Umbilical cord (tissue), 2 donors: Measurements from ENCODE around the gene PFKP. TPM values are rescaled to one million over a fixed set of nuclear protein-coding genes. Genes with fewer than 3 reads are reported as not detected.
"Not testable (repeated sequence)": the region's sequence is repeated elsewhere in the genome, so short reads cannot be mapped to it uniquely, and the experiment has no call there.

Experiments used
- DNase-seq: peaks from one replicate; pipeline ENCODE4 v3.0.0-alpha.2; 2015; ENCODE audit warnings: low spot score
- total RNA-seq: library from RNA; depleted of rRNA; stranded (reverse); fragments of >200 nt; gene quantifications from one replicate; pipeline ENCODE4 v1.2.3, GENCODE V29; 2014; ENCODE audit warnings: low replicate concordance; ENCODE audit not compliant: insufficient read depth

PFKP gene
- total RNA-seq, 1 donor from 2014 or later: 174 TPM

GRCh38 chr10:3046981-3047547, 20.3 kb upstream of the PFKP start:
- DNase-seq: no peak

GRCh38 chr10:3047596-3047995, 19.8 kb upstream of the PFKP start:
- DNase-seq: no peak

GRCh38 chr10:3048119-3049019, 19.0 kb upstream of the PFKP start:
- peak; percentile 42 for DNase-seq

GRCh38 chr10:3051692-3052091, 15.7 kb upstream of the PFKP start:
- no peak for DNase-seq

- DNase-seq: no peak
Measured at GRCh38 chr10:3053155-3053554, 14.2 kb upstream of the PFKP start.

GRCh38 chr10:3054183-3054850, 13.0 kb upstream of the PFKP start:
- no peak for DNase-seq

GRCh38 chr10:3054851-3055199, 12.5 kb upstream of the PFKP start:
- DNase-seq: no peak

GRCh38 chr10:3056280-3057037, 10.9 kb upstream of the PFKP start:
- DNase-seq: no peak

GRCh38 chr10:3057946-3058345, 9.4 kb upstream of the PFKP start:
- DNase-seq: no peak

GRCh38 chr10:3059974-3060373, 7.4 kb upstream of the PFKP start:
- no peak for DNase-seq

GRCh38 chr10:3060481-3060889, 6.9 kb upstream of the PFKP start:
- no peak for DNase-seq

- DNase-seq: not testable (repeated sequence)
Measured at GRCh38 chr10:3061323-3061898, 5.9 kb upstream of the PFKP start.

GRCh38 chr10:3062502-3063186, 4.7 kb upstream of the PFKP start:
- DNase-seq: no peak

GRCh38 chr10:3064423-3064822, 2.9 kb upstream of the PFKP start:
- no peak for DNase-seq

- no peak for DNase-seq
Measured at GRCh38 chr10:3065622-3066021, 1.7 kb upstream of the PFKP start.

- peak; percentile 18 for DNase-seq
Measured at GRCh38 chr10:3066317-3067117, 831 bp upstream of the PFKP start.

- no peak for DNase-seq
Measured at GRCh38 chr10:3067859-3068179, 471 bp downstream of the PFKP start.

- DNase-seq: peak; percentile 68
Measured at GRCh38 chr10:3068201-3068967, 1.0 kb downstream of the PFKP start.

GRCh38 chr10:3068968-3069737, 1.8 kb downstream of the PFKP start:
- peak; percentile 31 for DNase-seq
